GM12891 (cell line): ENCODE results near the gene FCGR3A.
"Not testable (repeated sequence)": the region's sequence is repeated elsewhere in the genome, so short reads cannot be mapped to it uniquely, and the experiment has no call there.

Experiments
- PAX5 ChIP-seq: IDR thresholded peaks from 2 replicates; pipeline ENCODE4 v1.6.1; 2011; ENCODE audit warnings: low read length, moderate library complexity, mild to moderate bottlenecking; ENCODE audit not compliant: insufficient read depth, severe bottlenecking
- POLR2A ChIP-seq: IDR thresholded peaks from 2 replicates; pipeline ENCODE4 v1.6.1; 2011; ENCODE audit warnings: low read depth, low read length, control low read depth
- POLR2AphosphoS5 ChIP-seq: IDR thresholded peaks from 2 replicates; pipeline ENCODE4 v1.6.1; 2011; ENCODE audit warnings: low read depth, low read length, control low read depth
- POU2F2 ChIP-seq: IDR thresholded peaks from 2 replicates; pipeline ENCODE4 v1.6.1; 2011; ENCODE audit warnings: low read depth, mild to moderate bottlenecking, control low read depth, low read length, moderate library complexity
- SPI1 ChIP-seq: IDR thresholded peaks from 2 replicates; pipeline ENCODE4 v1.6.1; 2011; ENCODE audit warnings: low read depth, low read length, control low read depth
- TAF1 ChIP-seq: IDR thresholded peaks from 2 replicates; pipeline ENCODE4 v1.6.1; 2011; ENCODE audit warnings: low read depth, low read length, control low read depth

DNA sequence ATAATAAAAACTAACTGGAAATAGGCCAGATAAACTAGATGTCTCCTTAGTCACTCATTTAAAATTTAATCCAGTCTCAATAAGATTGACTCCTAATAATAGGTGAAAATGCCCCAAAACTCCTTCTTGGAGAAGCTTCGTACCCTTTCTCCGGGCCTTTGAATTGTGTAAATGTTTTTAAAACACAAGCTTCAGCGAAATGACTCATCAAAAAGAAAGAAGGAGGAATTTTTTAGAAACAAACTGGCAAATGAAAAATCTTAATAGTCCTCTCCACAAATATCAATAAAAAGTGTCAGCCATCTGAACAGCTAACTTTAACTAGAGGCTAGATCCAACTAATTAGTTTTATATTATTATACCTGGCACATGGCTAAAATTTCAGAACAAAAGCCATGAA is 47.5 kb upstream of the FCGR3A start:
- not testable (repeated sequence) for TF ChIP-seq POLR2A, TAF1, POLR2AphosphoS5, SPI1, PAX5, POU2F2
